Measurements from ENCODE around the gene OR4X2. TPM values are rescaled to one million over a fixed set of nuclear protein-coding genes. Genes with fewer than 3 reads are reported as not detected.

The OR4X2 gene
- total and polyA plus RNA-seq, 4 experiments from 2014 or later, result not detected

Other genes starting within 250 kb of the OR4X2 start
- not detected for gene OR4B1, start 28.3 kb upstream of the OR4X2 start, total RNA-seq
- not detected for gene OR4B1, start 28.3 kb upstream of the OR4X2 start, polyA plus RNA-seq
- gene OR4X1, start 18.8 kb downstream of the OR4X2 start, total RNA-seq, result not detected
- gene OR4X1, start 18.8 kb downstream of the OR4X2 start, polyA plus RNA-seq, result not detected
- gene OR4S1, start 61.1 kb downstream of the OR4X2 start, total RNA-seq, result not detected
- gene OR4S1, start 61.1 kb downstream of the OR4X2 start, polyA plus RNA-seq, result not detected
- gene OR4C3, start 79.8 kb downstream of the OR4X2 start, total RNA-seq, result not detected
- not detected for gene OR4C3, start 79.8 kb downstream of the OR4X2 start, polyA plus RNA-seq
- not detected for gene OR4C5, start 121.4 kb downstream of the OR4X2 start, total RNA-seq
- not detected for gene OR4C5, start 121.4 kb downstream of the OR4X2 start, polyA plus RNA-seq
- not detected for gene OR4A47, start 243.7 kb downstream of the OR4X2 start, total RNA-seq
- gene OR4A47, start 243.7 kb downstream of the OR4X2 start, polyA plus RNA-seq, result not detected